Fibroblast of villous mesenchyme (primary cell): Measurements from ENCODE around the gene CCDC27. TPM values are rescaled to one million over a fixed set of nuclear protein-coding genes. Genes with fewer than 3 reads are reported as not detected.

ENCODE experiments used
- DNase-seq: peaks from one replicate; pipeline ENCODE4 v3.0.0-alpha.2; 2010; ENCODE audit warnings: low read depth
- H3K4me3 ChIP-seq: 2 replicates; pipeline ENCODE4 v1.5.1; 2011; ENCODE audit warnings: low read depth, mild to moderate bottlenecking, low read length
- total RNA-seq: library from RNA; depleted of rRNA; stranded (reverse); fragments of >200 nt; gene quantifications from 2 replicates; pipeline ENCODE4 v1.2.3, GENCODE V29; 2012
- TF ChIP-seq, protein P1 (sequence below): IDR thresholded peaks from 2 replicates; pipeline ENCODE4 v1.5.1; 2012; ENCODE audit warnings: low read depth, mild to moderate bottlenecking, low read length; ENCODE audit not compliant: insufficient read depth

Gene CCDC27
- total RNA-seq, 1 donor = not detected

DNA sequence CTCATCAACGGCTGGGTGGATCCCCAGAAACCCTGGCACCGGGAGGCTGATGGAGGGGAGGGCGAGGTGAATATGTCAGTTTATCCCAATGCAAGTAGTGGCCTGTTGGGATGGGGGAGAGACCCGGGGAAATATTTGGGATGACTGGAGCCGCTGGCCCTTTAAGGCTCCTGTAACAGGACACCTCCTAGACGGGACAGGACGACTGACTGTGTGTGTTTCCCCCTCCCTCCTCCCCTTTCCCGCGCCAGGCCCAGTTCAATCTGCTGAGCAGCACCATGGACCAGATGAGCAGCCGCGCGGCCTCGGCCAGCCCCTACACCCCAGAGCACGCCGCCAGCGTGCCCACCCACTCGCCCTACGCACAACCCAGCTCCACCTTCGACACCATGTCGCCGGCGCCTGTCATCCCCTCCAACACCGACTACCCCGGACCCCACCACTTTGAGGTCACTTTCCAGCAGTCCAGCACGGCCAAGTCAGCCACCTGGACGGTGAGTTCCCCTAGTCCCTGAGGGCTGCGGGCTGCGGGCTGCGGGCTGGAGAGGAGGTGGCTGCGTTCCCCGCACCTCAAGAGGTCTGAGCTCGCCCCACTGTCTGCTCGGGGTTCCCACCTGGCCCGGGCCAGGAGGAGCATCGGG is 44.8 kb upstream of the CCDC27 start:
- TF ChIP-seq, protein P1, sequence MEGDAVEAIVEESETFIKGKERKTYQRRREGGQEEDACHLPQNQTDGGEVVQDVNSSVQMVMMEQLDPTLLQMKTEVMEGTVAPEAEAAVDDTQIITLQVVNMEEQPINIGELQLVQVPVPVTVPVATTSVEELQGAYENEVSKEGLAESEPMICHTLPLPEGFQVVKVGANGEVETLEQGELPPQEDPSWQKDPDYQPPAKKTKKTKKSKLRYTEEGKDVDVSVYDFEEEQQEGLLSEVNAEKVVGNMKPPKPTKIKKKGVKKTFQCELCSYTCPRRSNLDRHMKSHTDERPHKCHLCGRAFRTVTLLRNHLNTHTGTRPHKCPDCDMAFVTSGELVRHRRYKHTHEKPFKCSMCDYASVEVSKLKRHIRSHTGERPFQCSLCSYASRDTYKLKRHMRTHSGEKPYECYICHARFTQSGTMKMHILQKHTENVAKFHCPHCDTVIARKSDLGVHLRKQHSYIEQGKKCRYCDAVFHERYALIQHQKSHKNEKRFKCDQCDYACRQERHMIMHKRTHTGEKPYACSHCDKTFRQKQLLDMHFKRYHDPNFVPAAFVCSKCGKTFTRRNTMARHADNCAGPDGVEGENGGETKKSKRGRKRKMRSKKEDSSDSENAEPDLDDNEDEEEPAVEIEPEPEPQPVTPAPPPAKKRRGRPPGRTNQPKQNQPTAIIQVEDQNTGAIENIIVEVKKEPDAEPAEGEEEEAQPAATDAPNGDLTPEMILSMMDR = no peak
- DNase-seq = no peak
- H3K4me3 ChIP-seq = no peak overlapping the region

DNA sequence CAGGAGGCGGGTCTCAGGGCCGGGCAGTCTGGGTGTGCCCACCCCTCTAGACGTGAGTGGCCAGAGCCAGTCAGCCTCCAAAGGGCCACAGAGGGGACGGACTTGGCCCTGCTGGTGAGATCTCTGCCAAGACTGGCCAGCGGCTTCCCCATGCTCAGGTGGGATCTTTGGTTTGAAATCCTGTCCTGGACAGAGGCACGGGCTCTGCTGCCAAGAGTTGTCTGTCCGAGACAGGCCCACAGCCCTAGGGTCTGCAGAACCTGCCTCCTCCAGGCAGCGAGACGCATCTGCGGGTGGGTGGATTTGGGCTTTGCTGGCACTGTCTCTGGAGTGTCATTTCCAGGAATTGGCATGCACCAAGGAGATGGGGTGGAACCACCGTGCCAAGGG is 44.3 kb upstream of the CCDC27 start:
- TF ChIP-seq, protein P1 = no peak
- no peak overlapping the region for H3K4me3 ChIP-seq
- no peak for DNase-seq

DNA sequence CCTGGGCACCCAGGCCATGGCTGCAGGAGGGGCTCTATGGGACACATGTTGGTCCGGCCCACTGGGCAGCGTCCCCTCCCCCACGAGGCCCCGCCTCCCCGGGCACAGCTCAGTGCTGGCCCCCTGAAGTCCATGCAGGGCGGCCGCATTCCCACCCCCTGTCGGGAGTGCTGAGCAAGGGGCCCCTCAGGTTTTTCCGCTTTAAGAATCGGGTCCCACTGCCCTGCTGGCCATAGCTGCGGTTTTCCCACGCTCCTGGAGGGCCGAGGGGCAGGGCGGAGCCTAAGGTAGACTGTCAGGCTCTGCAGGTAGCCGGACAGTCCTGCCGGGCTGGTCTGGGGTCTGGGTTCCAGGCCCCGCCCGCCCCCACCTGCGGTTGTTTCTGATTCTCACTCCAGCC is 43.5 kb upstream of the CCDC27 start:
- no peak for DNase-seq
- TF ChIP-seq, protein P1 = no peak

DNA sequence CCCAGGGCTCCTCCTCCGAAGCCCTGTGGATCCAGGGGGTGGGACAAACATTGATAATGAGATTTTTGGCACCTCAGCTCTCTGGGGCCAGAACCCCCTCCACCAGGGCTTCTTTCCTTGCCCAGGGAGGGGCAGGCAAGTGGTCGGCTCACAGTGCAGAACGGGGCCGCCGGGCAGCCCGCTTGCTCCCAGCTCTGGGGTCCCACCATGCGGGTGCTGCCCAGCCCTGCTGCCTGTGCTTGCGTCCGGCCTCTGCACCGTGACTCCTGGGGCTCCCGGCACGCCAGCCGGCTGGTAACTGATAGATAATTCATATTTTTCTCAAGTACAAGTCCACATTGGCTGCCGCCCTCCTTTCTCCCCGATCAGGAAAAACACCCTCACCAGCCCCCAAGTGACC is 42.0 kb upstream of the CCDC27 start:
- no peak for DNase-seq
- H3K4me3 ChIP-seq = no peak overlapping the region
- TF ChIP-seq, protein P1 = no peak

More for the DNA sequence above, 43.5 kb upstream of the CCDC27 start:
- H3K4me3 ChIP-seq = no peak overlapping the region

DNA sequence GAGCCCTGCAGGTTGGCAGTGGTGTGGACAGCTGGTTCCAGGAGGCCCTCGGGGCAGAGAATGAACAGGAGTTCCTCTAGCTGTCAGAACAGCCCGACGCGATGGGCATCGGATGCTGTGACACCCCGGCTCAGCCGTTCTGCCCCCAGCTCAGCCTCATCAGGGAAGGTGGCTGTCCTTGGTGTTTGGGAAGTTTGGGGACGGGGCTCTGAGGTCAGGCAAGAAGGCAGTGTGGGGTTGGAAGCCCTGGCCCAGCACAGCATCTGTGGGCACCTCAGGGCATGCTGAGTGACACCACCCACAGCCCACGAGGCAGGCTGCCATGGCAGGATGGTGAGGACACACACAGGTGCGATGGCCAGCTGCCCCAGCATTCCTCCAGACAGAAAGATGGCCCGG is 40.9 kb upstream of the CCDC27 start:
- H3K4me3 ChIP-seq = no peak overlapping the region
- DNase-seq = no peak
- TF ChIP-seq, protein P1 = no peak

DNA sequence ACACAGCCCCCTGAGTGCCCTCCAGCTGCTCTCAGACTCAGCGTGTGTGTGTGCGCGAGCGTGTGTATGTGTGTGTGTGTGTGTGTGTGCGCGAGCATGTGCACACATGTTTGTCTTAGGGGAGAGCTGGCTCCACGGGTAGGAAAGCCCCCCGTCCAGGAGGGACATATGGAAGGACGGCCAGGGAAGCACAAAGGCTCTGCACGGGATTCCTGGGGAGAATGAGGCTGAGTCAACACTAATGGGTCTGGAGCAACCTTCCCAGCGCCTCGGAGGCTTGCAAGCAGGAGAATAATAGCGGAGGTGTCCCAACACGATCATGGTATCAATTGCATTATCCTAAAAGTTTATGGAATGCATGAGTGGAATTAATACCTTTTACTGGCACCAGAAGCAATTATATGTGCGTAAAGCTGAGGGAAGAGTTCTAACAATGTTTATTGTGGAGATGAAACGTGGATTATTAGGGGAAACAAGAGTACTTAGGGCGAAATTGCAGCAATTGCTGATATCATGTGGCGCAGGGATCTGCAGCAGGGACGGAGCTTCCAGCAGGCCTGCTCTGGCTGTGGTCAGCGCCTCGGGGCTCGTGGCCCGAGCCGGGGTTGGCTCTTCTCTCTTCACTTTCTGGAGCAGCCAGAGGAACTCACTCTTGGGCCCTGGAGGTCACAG is 40.3 kb upstream of the CCDC27 start:
- DNase-seq = no peak

More for the DNA sequence above, 40.3 kb upstream of the CCDC27 start:
- TF ChIP-seq, protein P1 = no peak
- no peak overlapping the region for H3K4me3 ChIP-seq
